ENCODE results near the gene FRMD4A. TPM values are rescaled to one million over a fixed set of nuclear protein-coding genes. Genes with fewer than 3 reads are reported as not detected.

The FRMD4A gene
- total RNA-seq, 1 donor from 2014 or later, result 0.64 TPM

DNA sequence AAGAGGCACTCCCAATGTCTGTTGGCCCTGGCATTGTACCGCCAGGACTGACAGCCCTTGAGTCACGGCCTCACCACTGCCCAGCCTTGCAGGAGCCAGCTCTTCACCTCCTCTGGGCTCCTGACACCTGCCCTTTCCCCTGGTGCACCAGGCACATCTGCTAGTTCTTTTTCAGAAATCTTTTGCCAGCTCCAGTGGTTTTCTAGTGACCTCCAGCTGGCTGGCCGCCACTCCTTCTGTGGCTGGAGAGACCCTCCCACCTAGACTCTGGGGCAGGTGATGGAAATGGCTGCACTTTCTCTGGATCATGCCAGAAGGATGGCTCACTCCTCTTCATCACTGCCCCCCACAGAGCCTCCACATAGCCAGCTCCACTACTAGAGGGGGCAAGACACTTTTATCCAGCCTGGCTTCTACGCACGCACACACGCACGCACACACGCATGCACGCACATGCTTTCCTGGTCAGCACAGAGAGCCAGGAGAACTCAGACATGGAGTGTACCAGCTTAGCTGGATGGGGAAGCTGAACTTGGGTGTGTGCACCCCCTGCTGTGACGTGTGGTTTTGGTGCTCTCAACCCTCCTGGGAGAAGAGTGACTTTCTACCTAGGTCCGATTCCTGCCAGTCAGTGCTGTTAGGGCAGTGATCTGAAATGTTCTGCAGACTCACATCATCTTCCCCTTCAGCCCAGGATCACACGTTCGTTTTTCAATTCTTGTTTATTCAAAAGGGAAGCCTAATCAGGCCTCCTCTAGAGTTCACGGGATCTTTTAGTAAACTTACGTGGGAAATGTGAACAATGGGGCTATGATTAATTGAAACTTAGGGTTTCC is 522.0 kb downstream of the FRMD4A start:
- Mint-ChIP-seq H3K27me3 (no peaks in the 10 kb centered on the region), H3K4me1 (peaks cover 13% of the 10 kb centered on the region), H3K9me3 (no peaks in the 10 kb centered on the region), H3K4me3 (no peak overlapping the region), H3K36me3 (ENCODE audit: low read depth) (no peaks in the 10 kb centered on the region), H3K27ac (no peak overlapping the region)
- DNase-seq (no peak), ATAC-seq (ENCODE audit: low read depth) (peak; percentile 81)
- ChIA-PET CTCF (no interaction called here), POLR2A (no interaction called here)
- intact Hi-C loops (cut with micrococcal nuclease), result no loop called here
- TF ChIP-seq, protein P1, sequence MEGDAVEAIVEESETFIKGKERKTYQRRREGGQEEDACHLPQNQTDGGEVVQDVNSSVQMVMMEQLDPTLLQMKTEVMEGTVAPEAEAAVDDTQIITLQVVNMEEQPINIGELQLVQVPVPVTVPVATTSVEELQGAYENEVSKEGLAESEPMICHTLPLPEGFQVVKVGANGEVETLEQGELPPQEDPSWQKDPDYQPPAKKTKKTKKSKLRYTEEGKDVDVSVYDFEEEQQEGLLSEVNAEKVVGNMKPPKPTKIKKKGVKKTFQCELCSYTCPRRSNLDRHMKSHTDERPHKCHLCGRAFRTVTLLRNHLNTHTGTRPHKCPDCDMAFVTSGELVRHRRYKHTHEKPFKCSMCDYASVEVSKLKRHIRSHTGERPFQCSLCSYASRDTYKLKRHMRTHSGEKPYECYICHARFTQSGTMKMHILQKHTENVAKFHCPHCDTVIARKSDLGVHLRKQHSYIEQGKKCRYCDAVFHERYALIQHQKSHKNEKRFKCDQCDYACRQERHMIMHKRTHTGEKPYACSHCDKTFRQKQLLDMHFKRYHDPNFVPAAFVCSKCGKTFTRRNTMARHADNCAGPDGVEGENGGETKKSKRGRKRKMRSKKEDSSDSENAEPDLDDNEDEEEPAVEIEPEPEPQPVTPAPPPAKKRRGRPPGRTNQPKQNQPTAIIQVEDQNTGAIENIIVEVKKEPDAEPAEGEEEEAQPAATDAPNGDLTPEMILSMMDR (IDR thresholded peaks at IDR 0.05), result no peak

DNA sequence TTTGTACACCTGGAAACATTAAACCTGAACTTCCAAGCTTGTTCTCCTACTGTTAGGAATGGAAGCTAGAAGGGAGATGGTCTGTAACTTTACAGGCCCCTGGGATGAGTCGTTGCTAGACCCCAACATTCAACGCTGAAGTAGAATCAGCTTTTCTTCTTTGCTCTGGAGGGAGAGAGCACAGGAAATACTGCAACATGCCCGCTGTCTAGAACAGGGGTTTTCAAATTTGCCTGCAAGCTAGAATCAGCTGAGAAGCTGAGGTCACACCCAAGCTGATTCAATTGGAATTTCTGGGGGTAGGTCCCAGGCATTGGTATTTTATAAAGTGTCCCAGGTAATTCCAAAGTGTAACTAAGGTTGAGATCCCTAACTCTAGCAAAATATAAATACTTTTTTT is 524.3 kb downstream of the FRMD4A start:
- POLR2A ChIA-PET, result no interaction called here
- Mint-ChIP-seq H3K27ac (no peak overlapping the region), H3K27me3 (peaks cover 2% of the 10 kb centered on the region), H3K4me3 (no peak overlapping the region), H3K9me3 (no peaks in the 10 kb centered on the region), H3K36me3 (ENCODE audit: low read depth) (no peaks in the 10 kb centered on the region), H3K4me1 (peaks cover 18% of the 10 kb centered on the region)
- TF ChIP-seq, protein P1 (IDR thresholded peaks at IDR 0.05), result no peak
- CTCF ChIA-PET, result no interaction called here
- intact Hi-C loops (cut with micrococcal nuclease), result no loop called here
- DNase-seq (no peak), ATAC-seq (ENCODE audit: low read depth) (no peak)

DNA sequence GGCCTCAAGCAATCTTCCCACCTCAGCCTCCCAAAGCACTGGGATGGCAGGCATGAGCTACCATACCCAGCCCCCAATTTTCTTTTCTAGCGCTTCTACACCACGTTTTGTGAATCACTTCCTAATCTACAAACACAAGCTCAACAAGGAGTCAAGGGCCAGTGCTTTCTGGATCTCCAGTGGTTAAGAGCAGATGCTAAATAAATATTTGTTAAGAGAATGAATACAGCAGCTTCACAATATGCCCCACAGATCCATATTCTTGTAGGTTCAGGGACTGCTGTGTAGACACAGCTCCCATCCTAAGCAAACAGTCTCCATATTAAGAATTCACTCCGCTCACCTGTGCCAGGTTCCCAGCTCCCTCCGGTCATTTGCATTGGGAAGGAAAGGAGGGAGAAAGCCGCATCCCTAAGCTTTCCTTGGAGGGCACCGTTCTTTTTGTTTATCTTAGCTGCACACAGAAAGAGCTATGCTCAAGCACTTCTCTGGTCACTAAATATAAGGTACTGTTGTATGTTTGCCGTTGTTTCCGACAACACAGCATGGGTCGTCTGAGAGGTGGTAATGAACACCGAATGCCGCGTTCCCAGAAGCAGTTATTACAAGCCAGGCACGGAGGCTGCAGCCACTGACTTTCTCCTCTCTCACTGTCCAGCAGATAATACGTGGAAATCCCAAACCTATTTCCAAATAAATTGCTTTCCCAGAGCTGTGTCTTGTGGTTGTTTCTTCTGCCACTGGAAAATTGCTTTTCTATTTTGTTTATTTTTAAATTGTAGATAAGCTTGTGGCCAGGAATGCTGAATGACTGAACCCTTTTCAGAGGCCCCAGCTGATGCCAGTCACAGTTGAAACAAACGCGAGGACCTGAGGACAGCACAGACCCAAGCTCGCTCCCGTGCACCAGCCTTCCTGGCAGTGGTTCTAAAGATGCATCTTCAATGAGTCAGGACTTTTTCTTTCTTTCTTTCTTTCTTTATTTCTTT is 526.9 kb downstream of the FRMD4A start:
- Mint-ChIP-seq H3K4me3 (no peak overlapping the region), H3K27ac (no peak overlapping the region), H3K4me1 (peaks cover 23% of the 10 kb centered on the region), H3K27me3 (peaks cover 2% of the 10 kb centered on the region), H3K9me3 (no peaks in the 10 kb centered on the region), H3K36me3 (ENCODE audit: low read depth) (no peaks in the 10 kb centered on the region)
- TF ChIP-seq, protein P1 (IDR thresholded peaks at IDR 0.05), result no peak
- DNase-seq (no peak), ATAC-seq (ENCODE audit: low read depth) (no peak)
- CTCF ChIA-PET, result interaction anchor here (0.5 kb wide), 1 partner anchor 668 kb away, joined by 3 read pairs; no protein-coding TSS in a partner anchor
- intact Hi-C loops (cut with micrococcal nuclease), result no loop called here
- POLR2A ChIA-PET, result interaction anchor here (0.6 kb wide), 1 partner anchor 69 kb away, joined by 9 read pairs; no protein-coding TSS in a partner anchor

DNA sequence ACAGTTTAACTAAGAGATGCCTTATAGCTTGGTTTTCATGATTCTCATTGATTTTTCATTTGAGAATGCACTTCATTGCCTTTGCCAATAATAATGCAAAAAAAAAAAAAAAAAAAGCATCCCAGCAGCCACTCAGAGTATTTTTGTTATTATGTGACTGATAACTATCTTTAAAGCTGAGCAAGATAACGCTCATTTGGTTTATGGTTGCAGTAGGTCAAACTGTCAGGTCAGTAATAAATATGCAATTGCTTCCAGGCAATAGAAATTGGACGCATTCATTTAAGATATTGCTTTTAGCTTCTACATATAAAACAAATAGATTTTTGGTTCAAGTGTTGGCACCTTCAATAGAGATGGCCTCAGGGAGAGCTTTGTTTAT is 528.8 kb downstream of the FRMD4A start:
- DNase-seq (no peak), ATAC-seq (ENCODE audit: low read depth) (no peak)
- TF ChIP-seq, protein P1 (IDR thresholded peaks at IDR 0.05), result no peak
- H3K4me3 Mint-ChIP-seq, result no peak overlapping the region
- H3K9me3 Mint-ChIP-seq, result no peaks in the 10 kb centered on the region
- no peak overlapping the region for H3K27ac Mint-ChIP-seq
- no peaks in the 10 kb centered on the region for H3K36me3 Mint-ChIP-seq (ENCODE audit: low read depth)
- ChIA-PET CTCF (interaction anchor here (0.9 kb wide), 1 partner anchor 15 kb away, joined by 3 read pairs; no protein-coding TSS in a partner anchor), POLR2A (no interaction called here)
- H3K27me3 Mint-ChIP-seq, result peaks cover 2% of the 10 kb centered on the region
- peaks cover 22% of the 10 kb centered on the region for H3K4me1 Mint-ChIP-seq
- intact Hi-C loops (cut with micrococcal nuclease), result no loop called here

Data from activated B cell treated with CpG ODN at 0.5 μM for 24 hours (primary cell).